KMS-11 (cell line): ENCODE measurements around the gene RSRC2.
A peak's percentile ranks its signal among the peaks of the same experiment; 100 is the strongest.

Experiments used
- H2AFZ ChIP-seq: fragments of 200-600 bp; sonication (generic); 2 replicates; pipeline ENCODE4 v1.6.1; 2016; ENCODE audit warnings: antibody characterized with exemption, mixed run types, low read depth
- H3K27ac ChIP-seq: fragments of 200-600 bp; sonication (generic); 2 replicates; pipeline ENCODE4 v1.6.1; 2016; ENCODE audit warnings: mild to moderate bottlenecking, mixed run types
- H3K27me3 ChIP-seq: fragments of 200-600 bp; sonication (generic); 2 replicates; pipeline ENCODE4 v1.6.1; 2017; ENCODE audit warnings: mild to moderate bottlenecking, low read depth, mixed run types, moderate library complexity; ENCODE audit not compliant: insufficient read depth
- H3K36me3 ChIP-seq: fragments of 200-600 bp; sonication (generic); 2 replicates; pipeline ENCODE4 v1.6.1; 2017; ENCODE audit warnings: mild to moderate bottlenecking, mixed run types; ENCODE audit not compliant: insufficient read depth
- H3K4me1 ChIP-seq: fragments of 200-600 bp; sonication (generic); 2 replicates; pipeline ENCODE4 v1.6.1; 2016; ENCODE audit warnings: mild to moderate bottlenecking, low read depth, mixed run types; ENCODE audit not compliant: poor library complexity, severe bottlenecking
- H3K4me2 ChIP-seq: fragments of 200-600 bp; sonication (generic); 2 replicates; pipeline ENCODE4 v1.7.0; 2016; ENCODE audit warnings: mild to moderate bottlenecking, mixed run types
- H3K4me3 ChIP-seq: fragments of 200-600 bp; sonication (generic); IDR thresholded peaks from 2 replicates; pipeline ENCODE4 v1.6.1; 2017; ENCODE audit warnings: low read depth, low read length, mixed read lengths; ENCODE audit not compliant: insufficient read depth
- H3K79me2 ChIP-seq: fragments of 200-600 bp; sonication (generic); 2 replicates; pipeline ENCODE4 v1.6.1; 2016; ENCODE audit warnings: low read depth, mixed run types; ENCODE audit not compliant: insufficient read depth
- H3K9ac ChIP-seq: fragments of 200-600 bp; sonication (generic); 2 replicates; pipeline ENCODE4 v1.6.1; 2016; ENCODE audit warnings: mild to moderate bottlenecking, mixed run types
- H4K20me1 ChIP-seq: fragments of 200-600 bp; sonication (generic); 2 replicates; pipeline ENCODE4 v1.6.1; 2016; ENCODE audit warnings: mild to moderate bottlenecking, mixed run types; ENCODE audit not compliant: insufficient read depth
- CTCF ChIP-seq: fragments of 200-600 bp; sonication (generic); conservative IDR thresholded peaks from 2 replicates; pipeline ENCODE4 v1.6.1; 2017; ENCODE audit warnings: low read depth, mild to moderate bottlenecking, antibody characterized with exemption, low read length, moderate library complexity, mixed read lengths

The RSRC2 gene

GRCh38 chr12:122545855-122546254, 19.1 kb upstream of the RSRC2 start:
- Histone ChIP-seq H3K4me3 (no peak overlapping the region), H3K27ac (no peak overlapping the region), H3K4me1 (peaks cover 25% of the 10 kb centered on the region), H3K4me2 (no peak overlapping the region), H3K79me2 (no peaks in the 10 kb centered on the region), H2AFZ (no peak overlapping the region), H3K27me3 (no peaks in the 10 kb centered on the region), H4K20me1 (no peaks in the 10 kb centered on the region), H3K36me3 (no peaks in the 10 kb centered on the region; the same call in 1 of the 2 replicates), H3K9ac (no peak overlapping the region)
- TF ChIP-seq CTCF, result no peak

- no peaks in the 10 kb centered on the region for H4K20me1 ChIP-seq
- H3K4me2 ChIP-seq, result peak overlapping the region; percentile 33; the same call in 1 of the 2 replicates
- H2AFZ ChIP-seq, result no peak overlapping the region
- no peaks in the 10 kb centered on the region for H3K27me3 ChIP-seq
- H3K27ac ChIP-seq, result peak overlapping the region; percentile 33; the same call in 1 of the 2 replicates
- H3K79me2 ChIP-seq, result no peaks in the 10 kb centered on the region
- H3K36me3 ChIP-seq, result no peaks in the 10 kb centered on the region; the same call in 1 of the 2 replicates
- no peak for TF ChIP-seq CTCF
- H3K4me3 ChIP-seq, result no peak overlapping the region
- no peak overlapping the region for H3K9ac ChIP-seq
- H3K4me1 ChIP-seq, result peaks cover 25% of the 10 kb centered on the region
These were observed 17.8 kb upstream of the RSRC2 start for GRCh38 chr12:122544537-122544936.

GRCh38 chr12:122538496-122538895, 11.8 kb upstream of the RSRC2 start:
- no peak overlapping the region for H3K27ac ChIP-seq
- H2AFZ ChIP-seq, result no peak overlapping the region
- no peaks in the 10 kb centered on the region for H3K79me2 ChIP-seq
- no peak overlapping the region for H3K4me3 ChIP-seq
- TF ChIP-seq CTCF, result no peak
- no peaks in the 10 kb centered on the region; the same call in 1 of the 2 replicates for H3K36me3 ChIP-seq
- no peak overlapping the region for H3K9ac ChIP-seq
- H3K4me2 ChIP-seq, result no peak overlapping the region
- H3K4me1 ChIP-seq, result peaks cover 7% of the 10 kb centered on the region
- no peaks in the 10 kb centered on the region for H3K27me3 ChIP-seq
- no peaks in the 10 kb centered on the region for H4K20me1 ChIP-seq

GRCh38 chr12:122537021-122537420, 10.3 kb upstream of the RSRC2 start:
- Histone ChIP-seq H3K4me2 (no peak overlapping the region), H3K27me3 (no peaks in the 10 kb centered on the region), H3K79me2 (no peaks in the 10 kb centered on the region), H3K4me1 (no peaks in the 10 kb centered on the region), H3K36me3 (no peaks in the 10 kb centered on the region), H3K27ac (no peak overlapping the region), H3K4me3 (no peak overlapping the region), H4K20me1 (no peaks in the 10 kb centered on the region), H2AFZ (no peak overlapping the region), H3K9ac (no peak overlapping the region)
- TF ChIP-seq CTCF, result no peak
